Vagina (tissue), 2 donors: ENCODE data around the gene NTNG1. TPM values are rescaled to one million over a fixed set of nuclear protein-coding genes. Genes with fewer than 3 reads are reported as not detected.

Source experiments
- DNase-seq, 2 donors: peaks; one replicate each; pipeline ENCODE4 v3.0.0-alpha.2; 2017; ENCODE audit errors: extremely low spot score in 2 of 2
- H3K27ac ChIP-seq: fragments of 200-600 bp; sonication (generic); one replicate; pipeline ENCODE4 v1.5.1; 2019
- H3K27me3 ChIP-seq: fragments of 200-600 bp; sonication (generic); one replicate; pipeline ENCODE4 v1.5.1; 2019
- H3K36me3 ChIP-seq, 2 donors: fragments of 200-600 bp; sonication (generic); one replicate each; pipeline ENCODE4 v1.5.1; 2017 to 2019
- H3K4me1 ChIP-seq: fragments of 200-600 bp; sonication (generic); one replicate; pipeline ENCODE4 v1.5.1; 2019
- H3K4me3 ChIP-seq, 2 donors: fragments of 200-600 bp; sonication (generic); 1 replicate in 1 of 2; 2 replicates in 1 of 2; pipeline ENCODE4 v1.5.1; 2016 to 2019
- H3K9me3 ChIP-seq: fragments of 200-600 bp; sonication (generic); one replicate; pipeline ENCODE4 v1.5.1; 2019
- POLR2A ChIP-seq, 2 donors: fragments of 450-650 bp; IDR thresholded peaks; one replicate each; pipeline ENCODE4 v1.6.1; 2017; ENCODE audit warnings: antibody characterized with exemption in 2 of 2, mild to moderate bottlenecking in 2 of 2, moderate library complexity in 2 of 2
- POLR2AphosphoS5 ChIP-seq, 2 donors: sonication (generic); formaldehyde crosslinking; IDR thresholded peaks; one replicate each; pipeline ENCODE4 v1.9.0; 2017; ENCODE audit warnings: antibody characterized with exemption in 2 of 2, mild to moderate bottlenecking in 2 of 2, low read depth in 1 of 2; ENCODE audit not compliant: insufficient read depth in 1 of 2
- intact Hi-C: fragments of 100-400 bp; cut with DNase I; formaldehyde crosslinking; loops from one replicate; pipeline ENCODE4 v1.15.1; 2023
- total RNA-seq: library from RNA; depleted of rRNA; stranded (reverse); fragments of >200 nt; gene quantifications from one replicate; pipeline ENCODE4 v1.2.3, GENCODE V29; 2016
- TF ChIP-seq, protein P1 (sequence below), 3 experiments: fragments of 450-650 bp in 2 of 3; fragments of 200-600 bp in 1 of 3; sonication (generic) in 1 of 3; IDR thresholded peaks; one replicate each; pipeline ENCODE4 v1.5.1; 2017 to 2019; ENCODE audit warnings: antibody characterized with exemption in 3 of 3, mild to moderate bottlenecking in 2 of 3, moderate library complexity in 2 of 3

Gene NTNG1
- total RNA-seq, 1 donor from 2014 or later = 6.6 TPM

DNA sequence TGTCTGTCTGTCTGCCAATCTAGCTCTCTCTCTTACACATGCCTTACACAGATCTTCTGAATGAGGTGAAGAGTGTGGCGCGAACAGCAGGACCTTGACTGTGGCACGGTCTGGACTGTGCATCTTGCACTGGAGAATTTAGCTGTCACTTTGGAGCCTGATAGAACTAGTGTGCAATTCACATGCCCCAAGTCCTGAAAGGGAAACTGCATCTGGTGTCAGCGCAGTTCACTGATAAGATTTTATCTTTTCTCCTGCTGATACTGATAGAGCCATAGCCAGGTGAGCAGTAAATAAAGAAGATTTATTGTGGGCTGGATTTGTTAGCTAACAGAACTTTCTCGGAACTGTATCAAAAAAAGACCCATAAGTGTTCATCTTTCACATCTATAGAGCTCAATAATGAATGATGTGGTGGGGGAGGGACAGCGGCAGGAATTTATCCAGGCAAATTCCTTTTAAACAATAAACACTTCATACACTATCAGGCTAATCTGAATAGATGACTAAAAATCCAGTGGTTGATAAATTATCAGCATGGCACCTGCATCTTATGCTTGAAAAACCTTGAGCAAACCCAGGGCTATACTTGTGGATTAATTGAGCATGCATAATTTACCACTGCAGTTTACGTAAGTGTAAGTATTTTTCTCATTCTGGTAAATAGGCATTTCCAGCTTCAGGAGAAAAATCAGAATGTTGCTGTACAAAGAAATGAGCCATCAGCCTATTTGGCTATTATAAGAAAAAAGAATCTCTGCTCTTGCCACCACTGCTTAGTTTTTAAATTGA lies 104.1 kb downstream of the NTNG1 start:
- intact Hi-C loops = no loop called here
- H3K27ac ChIP-seq = no peak overlapping the region
- H3K27me3 ChIP-seq = no peaks in the 10 kb centered on the region
- no peaks in the 10 kb centered on the region for H3K4me1 ChIP-seq
- no peaks in the 10 kb centered on the region for H3K9me3 ChIP-seq
- DNase-seq = no peak
- H3K36me3 ChIP-seq = no peaks in the 10 kb centered on the region
- no peak overlapping the region for H3K4me3 ChIP-seq
- TF ChIP-seq, protein P1, sequence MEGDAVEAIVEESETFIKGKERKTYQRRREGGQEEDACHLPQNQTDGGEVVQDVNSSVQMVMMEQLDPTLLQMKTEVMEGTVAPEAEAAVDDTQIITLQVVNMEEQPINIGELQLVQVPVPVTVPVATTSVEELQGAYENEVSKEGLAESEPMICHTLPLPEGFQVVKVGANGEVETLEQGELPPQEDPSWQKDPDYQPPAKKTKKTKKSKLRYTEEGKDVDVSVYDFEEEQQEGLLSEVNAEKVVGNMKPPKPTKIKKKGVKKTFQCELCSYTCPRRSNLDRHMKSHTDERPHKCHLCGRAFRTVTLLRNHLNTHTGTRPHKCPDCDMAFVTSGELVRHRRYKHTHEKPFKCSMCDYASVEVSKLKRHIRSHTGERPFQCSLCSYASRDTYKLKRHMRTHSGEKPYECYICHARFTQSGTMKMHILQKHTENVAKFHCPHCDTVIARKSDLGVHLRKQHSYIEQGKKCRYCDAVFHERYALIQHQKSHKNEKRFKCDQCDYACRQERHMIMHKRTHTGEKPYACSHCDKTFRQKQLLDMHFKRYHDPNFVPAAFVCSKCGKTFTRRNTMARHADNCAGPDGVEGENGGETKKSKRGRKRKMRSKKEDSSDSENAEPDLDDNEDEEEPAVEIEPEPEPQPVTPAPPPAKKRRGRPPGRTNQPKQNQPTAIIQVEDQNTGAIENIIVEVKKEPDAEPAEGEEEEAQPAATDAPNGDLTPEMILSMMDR (IDR thresholded peaks at IDR 0.05) = no peak
- TF ChIP-seq POLR2AphosphoS5 (IDR thresholded peaks at IDR 0.05; ENCODE audit: insufficient read depth in 1 of 2, low read depth in 1 of 2) (no peak), POLR2A (IDR thresholded peaks at IDR 0.05) (no peak)

DNA sequence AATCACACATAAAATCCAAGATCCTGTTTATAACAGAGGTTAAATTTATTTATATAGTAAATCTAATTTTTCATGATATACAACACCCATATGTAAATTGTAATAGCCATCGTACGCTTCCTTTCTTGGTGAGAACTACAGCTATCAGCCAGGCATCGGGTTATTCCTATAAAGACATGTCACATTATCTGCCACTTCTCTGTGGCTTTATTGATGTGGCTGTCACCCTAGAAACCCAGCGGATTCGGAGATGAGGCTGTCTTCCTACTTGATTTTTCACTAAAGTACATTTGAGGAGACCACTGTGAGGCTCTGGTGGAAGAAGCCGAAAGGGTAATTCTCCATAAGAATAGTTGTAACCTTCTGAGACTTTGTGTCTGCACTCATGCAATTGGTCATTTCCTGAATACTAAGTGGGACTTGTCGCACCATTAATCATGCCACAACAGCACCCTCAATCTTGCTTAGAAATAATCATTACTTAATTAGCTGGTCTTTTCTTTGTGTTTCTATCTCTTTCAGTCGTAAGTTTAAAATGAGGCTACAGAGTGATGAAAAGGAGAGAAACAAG lies 106.0 kb downstream of the NTNG1 start:
- intact Hi-C loops = no loop called here
- H3K36me3 ChIP-seq = no peaks in the 10 kb centered on the region
- H3K4me3 ChIP-seq = no peak overlapping the region
- H3K27ac ChIP-seq = no peak overlapping the region
- no peak for DNase-seq
- TF ChIP-seq, protein P1 (IDR thresholded peaks at IDR 0.05) = no peak
- no peak for TF ChIP-seq POLR2A (IDR thresholded peaks at IDR 0.05)
- no peak for TF ChIP-seq POLR2AphosphoS5 (IDR thresholded peaks at IDR 0.05; ENCODE audit: insufficient read depth in 1 of 2, low read depth in 1 of 2)
- H3K4me1 ChIP-seq = no peaks in the 10 kb centered on the region
- no peaks in the 10 kb centered on the region for H3K9me3 ChIP-seq
- no peaks in the 10 kb centered on the region for H3K27me3 ChIP-seq

DNA sequence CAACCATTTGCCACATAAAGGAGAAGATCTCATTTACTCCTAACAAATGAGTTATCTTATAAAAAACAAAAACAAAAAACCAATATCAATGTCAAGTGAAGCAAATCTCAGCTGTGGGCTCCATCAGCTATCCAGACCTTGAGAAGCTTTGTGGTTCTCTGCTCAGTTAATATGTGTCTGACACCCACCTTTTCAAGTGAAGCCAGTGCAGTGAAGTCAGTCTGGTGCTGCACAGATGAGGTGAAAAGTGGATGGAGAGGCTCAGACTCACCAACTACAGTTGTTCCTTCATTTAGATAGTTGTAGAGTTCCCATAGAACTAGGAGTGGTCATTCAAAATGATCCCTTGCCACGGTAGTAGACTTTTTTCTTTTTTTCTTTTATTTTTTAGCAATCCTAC lies 106.8 kb downstream of the NTNG1 start:
- no peak for DNase-seq
- intact Hi-C loops = no loop called here
- Histone ChIP-seq H3K27me3 (no peaks in the 10 kb centered on the region), H3K27ac (no peak overlapping the region), H3K4me3 (no peak overlapping the region), H3K4me1 (no peaks in the 10 kb centered on the region), H3K36me3 (no peaks in the 10 kb centered on the region), H3K9me3 (no peaks in the 10 kb centered on the region)
- TF ChIP-seq, protein P1 (IDR thresholded peaks at IDR 0.05) = no peak
- TF ChIP-seq POLR2AphosphoS5 (IDR thresholded peaks at IDR 0.05; ENCODE audit: insufficient read depth in 1 of 2, low read depth in 1 of 2) (no peak), POLR2A (IDR thresholded peaks at IDR 0.05) (no peak)

DNA sequence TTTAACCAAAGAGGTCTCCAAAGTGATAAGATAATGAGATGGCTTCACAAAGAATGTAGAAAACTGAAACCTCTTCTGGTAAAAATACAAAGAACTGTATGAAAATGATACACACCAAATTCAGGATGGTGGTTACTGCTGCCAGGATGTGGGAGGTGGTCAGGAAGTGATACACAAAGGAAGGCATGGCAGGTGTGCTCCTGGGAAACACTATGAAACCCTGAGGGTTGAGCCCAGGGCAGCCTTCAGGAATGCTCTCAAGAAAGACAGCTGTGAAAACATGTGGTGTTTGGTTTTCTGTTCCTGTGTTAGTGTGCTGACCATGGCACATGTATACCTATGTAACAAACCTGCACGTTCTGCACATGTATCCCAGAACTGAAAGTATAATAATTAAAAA lies 109.3 kb downstream of the NTNG1 start:
- Histone ChIP-seq H3K4me3 (no peak overlapping the region), H3K4me1 (no peaks in the 10 kb centered on the region), H3K27ac (no peak overlapping the region), H3K36me3 (no peaks in the 10 kb centered on the region), H3K27me3 (no peaks in the 10 kb centered on the region), H3K9me3 (no peaks in the 10 kb centered on the region)
- intact Hi-C loops = no loop called here
- no peak for DNase-seq
- TF ChIP-seq POLR2A (IDR thresholded peaks at IDR 0.05) (no peak), POLR2AphosphoS5 (IDR thresholded peaks at IDR 0.05; ENCODE audit: insufficient read depth in 1 of 2, low read depth in 1 of 2) (no peak)
- TF ChIP-seq, protein P1 (IDR thresholded peaks at IDR 0.05) = no peak

DNA sequence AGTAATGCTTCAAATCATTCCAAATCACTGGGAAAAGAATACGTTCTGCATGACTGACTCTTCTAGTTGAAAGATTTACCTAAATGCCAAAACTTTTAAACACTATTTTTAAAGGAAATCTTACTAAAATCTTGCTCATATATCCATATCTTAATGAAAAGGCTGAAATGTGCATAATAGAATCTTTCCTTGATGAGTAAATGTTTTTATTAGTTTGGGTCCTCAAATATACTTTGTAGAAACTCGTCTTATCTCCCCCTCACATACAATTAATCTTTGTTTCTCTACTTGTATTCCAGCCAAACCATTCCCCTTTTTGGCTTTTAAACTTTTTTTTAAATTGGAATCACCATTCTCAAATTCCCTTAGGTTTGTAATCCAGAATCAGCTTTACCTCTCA lies 110.2 kb downstream of the NTNG1 start:
- Histone ChIP-seq H3K27me3 (no peaks in the 10 kb centered on the region), H3K36me3 (no peaks in the 10 kb centered on the region), H3K4me3 (no peak overlapping the region), H3K4me1 (no peaks in the 10 kb centered on the region), H3K9me3 (no peaks in the 10 kb centered on the region), H3K27ac (no peak overlapping the region)
- TF ChIP-seq POLR2A (IDR thresholded peaks at IDR 0.05) (no peak), POLR2AphosphoS5 (IDR thresholded peaks at IDR 0.05; ENCODE audit: insufficient read depth in 1 of 2, low read depth in 1 of 2) (no peak)
- TF ChIP-seq, protein P1 (IDR thresholded peaks at IDR 0.05) = no peak
- DNase-seq = no peak
- intact Hi-C loops = no loop called here
